SH-SY5Y (cell line): ENCODE results near the gene OLFM4.

ENCODE experiments used
- GATA2 ChIP-seq: IDR thresholded peaks from 2 replicates; pipeline ENCODE4 v1.6.1; 2011; ENCODE audit warnings: mild to moderate bottlenecking, low read depth, low read length
- GATA3 ChIP-seq: IDR thresholded peaks from 2 replicates; pipeline ENCODE4 v1.6.1; 2011; ENCODE audit warnings: low read depth, mild to moderate bottlenecking, low read length, moderate library complexity

OLFM4 gene, protein sequence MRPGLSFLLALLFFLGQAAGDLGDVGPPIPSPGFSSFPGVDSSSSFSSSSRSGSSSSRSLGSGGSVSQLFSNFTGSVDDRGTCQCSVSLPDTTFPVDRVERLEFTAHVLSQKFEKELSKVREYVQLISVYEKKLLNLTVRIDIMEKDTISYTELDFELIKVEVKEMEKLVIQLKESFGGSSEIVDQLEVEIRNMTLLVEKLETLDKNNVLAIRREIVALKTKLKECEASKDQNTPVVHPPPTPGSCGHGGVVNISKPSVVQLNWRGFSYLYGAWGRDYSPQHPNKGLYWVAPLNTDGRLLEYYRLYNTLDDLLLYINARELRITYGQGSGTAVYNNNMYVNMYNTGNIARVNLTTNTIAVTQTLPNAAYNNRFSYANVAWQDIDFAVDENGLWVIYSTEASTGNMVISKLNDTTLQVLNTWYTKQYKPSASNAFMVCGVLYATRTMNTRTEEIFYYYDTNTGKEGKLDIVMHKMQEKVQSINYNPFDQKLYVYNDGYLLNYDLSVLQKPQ

DNA sequence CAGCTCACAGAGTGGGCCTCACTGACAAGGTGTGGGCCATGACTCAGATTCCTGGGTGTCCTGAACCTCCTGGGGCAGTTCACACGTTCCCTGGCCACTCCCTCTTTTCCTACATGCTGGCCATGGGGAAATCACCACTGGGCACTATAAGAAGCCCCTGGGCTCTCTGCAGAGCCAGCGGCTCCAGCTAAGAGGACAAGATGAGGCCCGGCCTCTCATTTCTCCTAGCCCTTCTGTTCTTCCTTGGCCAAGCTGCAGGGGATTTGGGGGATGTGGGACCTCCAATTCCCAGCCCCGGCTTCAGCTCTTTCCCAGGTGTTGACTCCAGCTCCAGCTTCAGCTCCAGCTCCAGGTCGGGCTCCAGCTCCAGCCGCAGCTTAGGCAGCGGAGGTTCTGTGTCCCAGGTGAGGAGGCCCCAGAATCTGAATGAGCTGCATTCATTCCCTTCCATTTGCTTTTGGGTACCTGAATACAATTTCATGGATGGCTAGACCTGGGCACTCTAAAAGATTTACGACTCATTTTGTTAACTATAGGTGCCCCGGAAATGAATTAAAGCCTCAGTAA is at the start of gene OLFM4:
Gene OLFM4 (plus strand): TSS at position 177 of the 567 bp plus-strand sequence. CDS start 24 bp downstream, at position 201.
- no peak for TF ChIP-seq GATA2
- TF ChIP-seq GATA3 = no peak

DNA sequence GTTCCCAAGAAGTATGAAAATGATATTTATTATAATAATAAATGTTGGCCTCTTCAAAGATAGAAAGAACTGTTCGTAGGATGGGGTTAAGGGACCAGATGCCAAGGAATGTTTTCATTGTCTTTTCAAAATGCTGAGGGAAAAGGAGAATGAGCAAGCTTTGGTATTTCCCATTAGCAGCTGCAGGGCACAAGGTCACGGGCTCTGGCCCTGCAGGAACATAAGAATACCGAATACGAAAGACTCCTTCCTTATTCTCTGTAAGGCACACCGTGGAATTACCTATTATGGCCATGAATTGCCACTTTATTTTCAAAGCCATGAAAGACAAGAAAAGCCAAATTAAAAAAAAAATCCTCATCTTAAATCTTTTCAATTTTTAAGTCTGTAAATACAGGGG is 49.6 kb upstream of the OLFM4 start:
- TF ChIP-seq GATA2 (no peak), GATA3 (no peak)

DNA sequence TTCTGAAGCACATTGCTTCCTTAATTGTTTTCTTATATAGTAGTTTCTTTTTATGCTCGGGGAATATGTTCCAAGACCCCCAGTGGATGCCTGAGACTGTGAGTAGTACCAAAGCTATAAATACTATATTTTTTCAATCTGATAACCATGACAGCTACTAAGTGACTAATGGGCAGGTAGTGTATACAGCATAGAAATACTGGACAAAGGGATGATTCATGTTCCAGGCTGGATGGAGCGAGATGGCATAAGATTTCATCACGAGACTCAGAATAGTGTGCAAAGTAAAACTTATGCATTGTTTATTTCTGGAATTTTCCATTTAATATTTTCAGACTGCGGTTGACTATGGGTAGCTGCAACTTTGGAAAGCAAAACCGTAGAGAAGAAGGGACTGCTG is 47.9 kb upstream of the OLFM4 start:
- TF ChIP-seq GATA2 = no peak
- no peak for TF ChIP-seq GATA3

DNA sequence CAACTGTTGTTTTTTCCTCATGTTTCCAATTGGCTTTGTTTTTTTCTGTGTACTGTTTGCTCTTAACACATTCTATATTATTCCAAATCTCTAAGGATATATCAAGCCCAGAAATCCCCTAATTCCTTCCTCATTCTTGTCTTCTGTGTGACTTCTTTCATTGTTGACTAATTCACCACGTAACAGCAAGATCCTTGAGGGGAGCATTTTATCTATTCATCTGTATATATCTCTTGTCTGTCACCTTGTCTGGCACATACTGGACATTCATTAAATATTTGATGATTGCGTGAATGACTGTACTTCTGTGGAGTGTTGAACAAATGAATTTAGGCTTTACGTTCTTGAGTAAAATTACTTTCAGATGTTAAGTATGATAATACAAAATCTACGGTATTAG is 44.8 kb upstream of the OLFM4 start:
- TF ChIP-seq GATA3 (no peak), GATA2 (no peak)

DNA sequence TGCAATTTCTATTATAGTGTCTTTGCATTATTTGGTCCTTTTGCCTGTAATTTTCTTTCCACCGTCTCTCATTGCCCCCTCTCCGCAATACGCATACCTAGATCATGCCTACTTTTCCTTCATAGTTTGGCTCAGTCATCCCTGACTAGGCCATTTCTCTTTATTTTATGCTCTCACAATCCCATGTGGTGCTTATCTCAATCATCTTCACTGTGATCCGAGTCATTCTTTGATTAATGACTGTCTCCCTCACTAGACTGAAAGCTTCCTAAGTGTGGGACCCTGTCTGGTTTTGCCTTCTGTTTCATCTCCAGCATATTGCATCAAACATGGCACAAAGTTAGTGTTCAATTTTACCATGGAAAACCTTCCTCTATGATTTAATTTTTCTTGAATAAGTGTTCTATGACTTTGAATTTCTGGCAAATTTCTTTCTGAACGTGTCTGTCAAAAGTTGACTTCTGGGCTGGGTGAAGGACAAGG is 43.7 kb upstream of the OLFM4 start:
- TF ChIP-seq GATA3 = peak; percentile 61; the same call in 1 of the 2 replicates
- TF ChIP-seq GATA2 = peak; percentile 64; the same call in 1 of the 2 replicates

DNA sequence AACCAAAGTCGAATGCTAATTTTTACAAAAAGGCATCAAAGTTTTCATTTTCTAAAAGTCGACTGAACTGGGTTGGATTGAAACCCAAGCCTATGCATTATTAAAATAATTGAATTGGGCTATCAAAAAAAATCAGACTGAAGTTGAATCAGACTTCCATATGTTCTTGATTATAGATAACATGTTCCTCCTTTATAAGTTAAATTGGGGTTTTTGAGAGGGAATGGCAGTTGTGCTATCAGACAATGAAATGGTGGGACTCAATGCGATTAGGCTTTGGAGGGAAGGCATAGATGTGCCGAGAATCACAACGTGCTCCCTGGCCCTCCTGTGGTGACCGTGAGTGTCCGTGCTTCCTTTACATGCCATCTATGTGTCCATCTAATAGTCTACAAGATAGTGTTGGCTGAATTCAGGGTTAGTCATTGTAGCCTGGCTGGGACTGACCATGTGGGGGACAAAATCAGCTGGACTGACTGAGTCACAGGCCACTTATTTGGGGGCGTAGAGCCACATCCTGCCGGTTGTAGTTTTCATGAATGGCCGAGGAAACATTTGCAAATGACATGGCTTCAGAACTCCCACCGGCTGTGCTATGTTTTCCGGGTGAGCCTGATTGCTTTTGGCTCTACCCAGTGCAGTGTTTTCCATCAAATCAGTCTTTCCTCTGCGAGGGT is 37.1 kb upstream of the OLFM4 start:
- TF ChIP-seq GATA3 = no peak
- no peak for TF ChIP-seq GATA2

DNA sequence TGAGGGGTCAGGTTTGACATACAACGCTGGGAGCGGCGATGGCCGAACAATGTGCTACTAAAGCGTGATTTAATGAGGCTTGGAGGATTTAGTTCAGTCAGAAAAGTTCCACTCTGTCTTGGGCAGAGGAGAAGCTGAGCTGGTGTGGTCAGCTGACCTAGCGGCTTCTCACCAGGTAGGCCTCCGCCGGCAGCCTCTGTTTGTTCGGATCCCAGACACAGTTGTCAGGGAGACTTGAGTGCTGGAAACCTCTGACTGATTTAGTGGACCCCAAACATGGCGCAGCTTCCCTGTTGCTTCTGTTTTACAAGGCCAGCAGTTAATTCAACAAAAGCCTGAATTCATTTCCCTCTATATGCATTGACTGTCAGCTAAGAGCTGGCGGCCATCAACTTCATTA is 36.5 kb upstream of the OLFM4 start:
- TF ChIP-seq GATA3 (no peak), GATA2 (no peak)

DNA sequence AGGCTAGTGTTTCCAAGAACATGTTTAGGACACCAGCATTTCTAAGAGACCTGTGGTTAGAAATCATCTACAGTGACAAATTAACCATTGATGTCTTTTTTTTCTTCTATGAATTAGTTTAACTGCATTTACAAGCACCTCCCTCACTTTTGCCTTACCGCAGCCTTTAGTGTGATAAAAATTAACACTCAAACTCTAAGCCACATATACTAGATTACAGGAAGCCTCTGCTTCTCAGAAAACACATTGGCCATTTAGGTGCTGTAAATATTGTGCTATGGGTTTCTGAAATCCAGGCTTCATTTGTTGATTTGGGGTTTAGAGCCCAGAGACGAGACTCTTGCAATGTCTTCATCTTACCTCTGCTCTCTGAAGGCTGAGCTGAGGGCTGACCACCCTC is 34.6 kb upstream of the OLFM4 start:
- TF ChIP-seq GATA3 (no peak), GATA2 (no peak)

DNA sequence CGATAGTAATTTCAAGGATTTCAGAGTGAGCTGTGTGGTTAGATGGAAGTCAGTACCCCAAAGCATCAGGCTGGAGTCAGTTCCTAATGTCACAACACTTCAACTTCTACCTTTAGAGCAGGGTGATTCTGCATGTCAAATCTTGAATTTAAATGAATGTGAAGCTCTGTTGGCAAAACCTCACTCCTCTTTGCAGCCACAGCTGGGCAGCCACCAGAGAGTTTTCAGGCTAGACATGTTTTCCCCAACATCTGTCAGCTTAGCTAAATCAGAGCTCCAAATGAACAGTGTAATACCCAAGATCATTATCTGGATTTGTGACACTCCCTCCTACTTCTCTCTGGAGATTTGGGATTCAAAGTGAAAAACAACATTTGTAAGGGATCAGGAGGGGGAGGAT is 33.7 kb upstream of the OLFM4 start:
- TF ChIP-seq GATA3 (peak; percentile 55), GATA2 (peak; percentile 81)

DNA sequence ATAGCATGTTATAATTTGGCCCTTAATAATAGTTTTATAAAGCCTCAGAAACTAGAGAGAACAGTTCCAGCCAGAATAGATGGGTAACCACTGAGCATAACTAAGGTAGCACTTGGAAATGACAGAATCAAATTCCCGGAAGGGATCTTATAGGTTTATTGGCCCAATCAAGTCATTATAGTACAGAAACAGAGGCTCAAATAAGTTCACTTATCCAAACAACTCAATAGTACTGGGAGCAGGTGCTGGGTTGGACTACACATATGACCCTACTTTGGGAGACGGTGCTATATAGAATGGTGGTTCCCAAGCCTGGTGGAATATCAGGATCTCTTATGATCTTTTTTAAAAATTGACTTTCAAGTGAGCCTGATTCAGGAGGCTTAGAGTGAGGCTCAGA is 32.7 kb upstream of the OLFM4 start:
- no peak for TF ChIP-seq GATA3
- no peak for TF ChIP-seq GATA2

DNA sequence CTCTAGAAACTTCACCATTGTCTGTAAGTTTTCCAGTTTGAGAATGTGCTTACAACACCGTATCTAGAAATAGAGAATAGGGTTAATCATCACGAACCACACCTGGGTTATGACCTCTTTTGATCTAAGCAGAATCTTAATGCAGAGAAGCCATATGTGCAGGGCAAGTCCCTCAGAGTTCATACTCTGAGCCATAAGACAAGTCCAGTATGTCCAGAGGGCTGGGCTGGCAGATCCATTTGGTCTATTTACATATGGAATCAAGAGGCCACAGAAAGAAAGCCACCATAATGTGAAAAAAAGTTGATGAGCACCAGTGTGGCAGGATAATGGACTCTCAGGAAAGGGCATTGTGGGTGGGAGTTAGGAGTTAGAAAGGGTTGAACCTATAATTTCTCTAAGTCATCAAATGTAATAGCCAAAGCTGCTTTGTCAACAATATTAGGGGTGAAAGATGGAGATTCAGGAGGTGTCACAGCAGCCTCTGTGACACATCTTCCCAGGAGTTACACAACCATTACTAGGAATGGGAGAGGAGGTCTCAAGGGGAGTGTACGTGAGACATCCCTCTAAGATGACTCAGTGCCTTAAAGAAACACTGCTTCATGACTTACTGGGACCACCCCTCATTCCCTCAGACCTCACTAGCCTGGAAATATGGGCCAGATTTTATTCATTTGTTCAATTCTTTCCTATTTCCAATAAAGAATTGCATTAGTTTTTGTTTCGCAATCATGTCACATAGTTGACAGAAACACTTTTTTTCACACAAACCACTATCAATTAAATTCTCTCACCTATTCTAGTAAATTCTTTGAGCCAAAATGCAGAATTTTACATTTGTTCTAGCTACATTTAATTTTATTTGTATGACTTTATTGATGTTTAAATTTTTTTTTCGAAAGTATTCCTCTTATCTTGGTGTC is 30.4 kb upstream of the OLFM4 start:
- TF ChIP-seq GATA3 (no peak), GATA2 (no peak)

DNA sequence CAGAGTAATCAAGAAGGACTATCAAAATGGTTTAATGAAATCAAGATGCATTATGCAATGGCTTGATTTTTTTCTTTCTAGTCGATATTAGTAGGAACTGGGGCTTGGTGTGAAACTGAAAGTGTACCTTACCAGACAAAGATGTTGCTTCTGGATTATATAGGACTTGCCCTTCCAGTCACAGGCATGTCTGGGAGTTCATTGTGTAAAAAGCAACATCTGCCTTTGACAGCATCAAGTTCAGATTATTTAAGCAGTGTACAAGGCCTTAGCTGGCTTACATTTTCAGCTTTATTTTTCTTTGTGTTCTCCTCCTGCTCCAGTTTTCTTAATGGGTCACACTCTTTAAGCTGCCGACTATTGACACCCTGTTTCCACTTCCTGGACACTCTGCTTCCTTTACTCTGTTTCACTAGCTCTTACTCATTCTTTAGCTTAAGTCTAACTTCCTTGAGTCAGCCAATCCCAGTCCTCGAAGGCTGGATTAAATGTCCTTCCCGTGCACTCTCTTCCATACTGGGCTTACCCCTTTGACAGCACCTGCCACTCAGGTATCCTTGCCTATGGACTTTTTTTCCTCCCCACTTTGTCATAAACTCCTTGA is 29.4 kb upstream of the OLFM4 start:
- no peak for TF ChIP-seq GATA2
- TF ChIP-seq GATA3 = no peak

DNA sequence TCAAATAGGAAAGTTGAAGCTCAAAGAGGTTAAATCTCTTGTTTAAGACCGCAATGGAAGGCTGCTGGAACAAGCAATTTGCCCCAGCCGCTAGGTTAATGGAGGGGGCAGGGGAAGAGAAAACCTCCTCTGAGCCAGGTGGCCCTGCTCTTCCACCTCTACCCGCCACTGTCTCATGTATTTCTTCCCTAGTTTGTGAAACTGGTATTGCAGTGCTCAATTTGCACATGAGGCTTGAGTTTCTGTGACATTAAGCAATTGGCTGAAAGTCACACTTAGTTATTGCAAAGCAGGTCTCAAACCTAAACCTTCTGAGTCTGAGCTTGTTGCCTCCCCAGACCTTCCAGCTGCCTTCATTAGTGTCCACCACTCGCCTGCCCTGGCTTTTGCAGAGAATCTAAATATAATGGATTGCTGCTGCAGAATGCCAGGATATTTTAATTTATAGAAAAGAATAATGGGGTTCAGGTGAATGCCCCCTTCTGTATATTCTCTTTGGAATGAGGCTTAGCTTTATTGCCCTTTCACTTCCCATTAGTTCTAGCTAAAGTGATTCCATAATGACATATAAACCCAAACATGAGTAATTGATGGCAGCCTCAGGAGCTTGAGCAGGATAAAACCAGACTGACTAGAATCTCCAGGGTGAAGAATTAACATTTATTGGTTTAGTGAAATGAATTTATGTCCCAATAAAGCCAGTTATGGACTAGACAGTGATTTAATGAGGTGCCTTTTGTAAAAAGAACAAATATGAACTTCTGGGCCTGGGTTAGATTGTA is 27.0 kb upstream of the OLFM4 start:
- no peak for TF ChIP-seq GATA2
- no peak for TF ChIP-seq GATA3
